Loucy (cell line): ENCODE measurements around the gene IFI27L2.
"Not testable (repeated sequence)": the region's sequence is repeated elsewhere in the genome, so short reads cannot be mapped to it uniquely, and the experiment has no call there.

Experiments used
- H2AFZ ChIP-seq: fragments of 200-600 bp; sonication (generic); 2 replicates; pipeline ENCODE4 v1.6.0; 2016; ENCODE audit warnings: antibody characterized with exemption, mild to moderate bottlenecking, low read length, moderate library complexity
- H3F3A ChIP-seq: fragments of 200-600 bp; 2 replicates; pipeline ENCODE4 v1.6.0; 2016; ENCODE audit warnings: antibody characterized with exemption, low read depth, mild to moderate bottlenecking
- H3K27me3 ChIP-seq: fragments of 200-600 bp; sonication (generic); 2 replicates; pipeline ENCODE4 v1.6.1; 2014; ENCODE audit warnings: low read length, mild to moderate bottlenecking; ENCODE audit not compliant: insufficient read depth, poor library complexity, severe bottlenecking
- H3K36me3 ChIP-seq: fragments of 200-600 bp; sonication (generic); 2 replicates; pipeline ENCODE4 v1.6.1; 2016; ENCODE audit warnings: low read length; ENCODE audit not compliant: insufficient read depth
- H3K4me1 ChIP-seq: fragments of 200-600 bp; sonication (generic); 2 replicates; pipeline ENCODE4 v1.5.1; 2014; ENCODE audit warnings: low read length, mild to moderate bottlenecking; ENCODE audit not compliant: insufficient read depth, poor library complexity, severe bottlenecking
- H3K4me2 ChIP-seq: fragments of 200-600 bp; sonication (generic); 2 replicates; pipeline ENCODE4 v1.6.0; 2014; ENCODE audit warnings: antibody characterized with exemption, low read length, low read depth, mild to moderate bottlenecking; ENCODE audit not compliant: poor library complexity, severe bottlenecking
- H3K4me3 ChIP-seq: fragments of 200-600 bp; sonication (generic); 2 replicates; pipeline ENCODE4 v1.5.1; 2014; ENCODE audit warnings: low read length, mild to moderate bottlenecking, mixed read lengths; ENCODE audit not compliant: poor library complexity, severe bottlenecking
- H3K79me2 ChIP-seq: fragments of 200-600 bp; sonication (generic); 2 replicates; pipeline ENCODE4 v1.6.1; 2014; ENCODE audit warnings: low read length; ENCODE audit not compliant: insufficient read depth
- H3K9ac ChIP-seq: fragments of 200-600 bp; sonication (generic); 2 replicates; pipeline ENCODE4 v1.6.0; 2014; ENCODE audit warnings: mild to moderate bottlenecking, low read depth, low read length, moderate library complexity; ENCODE audit not compliant: poor library complexity, severe bottlenecking
- H3K9me2 ChIP-seq: fragments of 200-600 bp; sonication (generic); replicated peaks from 2 replicates; pipeline ENCODE4 v1.6.1; 2016; ENCODE audit warnings: low read depth, low read length, mixed read lengths
- H3K9me3 ChIP-seq: fragments of 200-600 bp; sonication (generic); 2 replicates; pipeline ENCODE4 v1.6.1; 2014; ENCODE audit warnings: mild to moderate bottlenecking, antibody characterized with exemption, low read length, low read depth; ENCODE audit not compliant: insufficient read depth
- H4K20me1 ChIP-seq: fragments of 200-600 bp; sonication (generic); 2 replicates; pipeline ENCODE4 v1.6.0; 2014; ENCODE audit warnings: antibody characterized with exemption, low read length, mild to moderate bottlenecking; ENCODE audit not compliant: insufficient read depth, poor library complexity, severe bottlenecking
- EZH2phosphoT487 ChIP-seq: fragments of 200-600 bp; IDR thresholded peaks from 2 replicates; pipeline ENCODE4 v1.6.1; 2018; ENCODE audit warnings: antibody characterized with exemption, mild to moderate bottlenecking, moderate library complexity, borderline replicate concordance
- TF ChIP-seq, protein P1 (sequence below): fragments of 200-600 bp; sonication (generic); conservative IDR thresholded peaks from 2 replicates; pipeline ENCODE4 v1.5.1; 2014; ENCODE audit warnings: mild to moderate bottlenecking, antibody characterized with exemption, low read length

Gene IFI27L2

GRCh38 chr14:94161058-94161457 lies 31.7 kb upstream of the IFI27L2 start:
- Histone ChIP-seq H3K4me1 (peaks cover 7% of the 10 kb centered on the region), H3K36me3 (no peaks in the 10 kb centered on the region), H3K9me3 (no peaks in the 10 kb centered on the region), H3K9me2 (no peaks in the 10 kb centered on the region), H3F3A (no peaks in the 10 kb centered on the region), H4K20me1 (no peaks in the 10 kb centered on the region), H2AFZ (peak overlapping the region; percentile 48), H3K9ac (no peak overlapping the region), H3K79me2 (no peaks in the 10 kb centered on the region), H3K4me2 (no peak overlapping the region), H3K4me3 (no peak overlapping the region), H3K27me3 (no peaks in the 10 kb centered on the region)
- TF ChIP-seq EZH2phosphoT487: no peak
- TF ChIP-seq, protein P1, sequence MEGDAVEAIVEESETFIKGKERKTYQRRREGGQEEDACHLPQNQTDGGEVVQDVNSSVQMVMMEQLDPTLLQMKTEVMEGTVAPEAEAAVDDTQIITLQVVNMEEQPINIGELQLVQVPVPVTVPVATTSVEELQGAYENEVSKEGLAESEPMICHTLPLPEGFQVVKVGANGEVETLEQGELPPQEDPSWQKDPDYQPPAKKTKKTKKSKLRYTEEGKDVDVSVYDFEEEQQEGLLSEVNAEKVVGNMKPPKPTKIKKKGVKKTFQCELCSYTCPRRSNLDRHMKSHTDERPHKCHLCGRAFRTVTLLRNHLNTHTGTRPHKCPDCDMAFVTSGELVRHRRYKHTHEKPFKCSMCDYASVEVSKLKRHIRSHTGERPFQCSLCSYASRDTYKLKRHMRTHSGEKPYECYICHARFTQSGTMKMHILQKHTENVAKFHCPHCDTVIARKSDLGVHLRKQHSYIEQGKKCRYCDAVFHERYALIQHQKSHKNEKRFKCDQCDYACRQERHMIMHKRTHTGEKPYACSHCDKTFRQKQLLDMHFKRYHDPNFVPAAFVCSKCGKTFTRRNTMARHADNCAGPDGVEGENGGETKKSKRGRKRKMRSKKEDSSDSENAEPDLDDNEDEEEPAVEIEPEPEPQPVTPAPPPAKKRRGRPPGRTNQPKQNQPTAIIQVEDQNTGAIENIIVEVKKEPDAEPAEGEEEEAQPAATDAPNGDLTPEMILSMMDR: no peak

- Histone ChIP-seq H3F3A (no peaks in the 10 kb centered on the region), H3K36me3 (no peaks in the 10 kb centered on the region), H3K79me2 (no peaks in the 10 kb centered on the region), H3K4me3 (no peak overlapping the region), H3K9me3 (no peaks in the 10 kb centered on the region), H3K4me1 (peaks cover 7% of the 10 kb centered on the region), H3K9ac (no peak overlapping the region), H3K27me3 (no peaks in the 10 kb centered on the region), H2AFZ (no peak overlapping the region), H3K4me2 (no peak overlapping the region), H3K9me2 (no peaks in the 10 kb centered on the region), H4K20me1 (no peaks in the 10 kb centered on the region)
- no peak for TF ChIP-seq EZH2phosphoT487
- TF ChIP-seq, protein P1: no peak
Measured at GRCh38 chr14:94158239-94158883, 29.0 kb upstream of the IFI27L2 start.

DNA sequence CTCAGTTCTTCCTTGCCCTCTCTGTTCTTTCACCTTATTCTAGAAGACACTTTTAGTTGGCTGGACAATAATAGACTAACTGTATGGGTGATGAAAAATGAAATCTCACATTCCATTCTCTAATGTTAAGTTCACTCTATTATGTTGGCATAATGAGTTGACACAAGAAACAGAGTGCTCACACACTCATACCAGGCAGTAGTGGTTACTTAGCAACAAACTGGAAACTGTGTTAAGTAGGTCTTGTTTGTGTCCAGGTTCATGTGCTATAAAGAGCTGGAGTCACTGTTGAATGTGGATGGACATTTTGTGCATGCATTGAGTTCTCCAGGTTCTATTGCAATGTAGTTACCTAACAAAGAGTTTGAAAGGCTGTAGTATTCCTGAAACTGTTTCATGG lies 27.8 kb upstream of the IFI27L2 start:
- no peaks in the 10 kb centered on the region for H3K79me2 ChIP-seq
- TF ChIP-seq, protein P1: no peak
- TF ChIP-seq EZH2phosphoT487: no peak
- no peaks in the 10 kb centered on the region for H3K27me3 ChIP-seq
- no peaks in the 10 kb centered on the region for H3K9me2 ChIP-seq
- no peak overlapping the region for H3K4me3 ChIP-seq
- peaks cover 6% of the 10 kb centered on the region for H3K4me1 ChIP-seq
- no peak overlapping the region for H2AFZ ChIP-seq
- no peak overlapping the region for H3K4me2 ChIP-seq
- no peaks in the 10 kb centered on the region for H3K36me3 ChIP-seq
- no peak overlapping the region for H3K9ac ChIP-seq
- H3K9me3 ChIP-seq: no peaks in the 10 kb centered on the region
- H4K20me1 ChIP-seq: no peaks in the 10 kb centered on the region
- no peaks in the 10 kb centered on the region for H3F3A ChIP-seq

DNA sequence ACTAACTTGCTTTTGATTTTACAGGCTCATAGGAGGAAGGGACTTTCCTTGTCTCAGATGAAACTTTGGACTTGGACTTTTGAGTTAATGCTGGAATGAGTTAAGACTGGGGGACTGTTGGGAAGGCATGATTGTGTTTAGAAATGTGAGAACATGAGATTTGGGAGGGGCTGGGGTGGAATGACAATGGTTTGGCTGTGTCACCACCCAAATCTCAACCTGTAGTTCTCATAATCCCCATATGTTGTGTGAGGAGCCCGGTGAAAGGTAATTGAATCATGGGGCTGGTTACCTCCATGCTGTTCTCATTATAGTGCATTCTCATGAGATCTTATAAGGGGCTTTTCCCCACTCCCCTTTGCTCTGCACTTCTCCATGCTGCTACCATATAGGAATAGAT lies 26.7 kb upstream of the IFI27L2 start:
- H3K4me3 ChIP-seq, H3K4me1 ChIP-seq, H2AFZ ChIP-seq, H3K27me3 ChIP-seq, H3K4me2 ChIP-seq, H3K79me2 ChIP-seq, H4K20me1 ChIP-seq, H3F3A ChIP-seq, H3K9ac ChIP-seq, H3K9me2 ChIP-seq, H3K36me3 ChIP-seq, H3K9me3 ChIP-seq: not testable (repeated sequence)
